ENCODE results near the gene DNAH5.

- no peak for TF ChIP-seq POLR2A (IDR thresholded peaks at IDR 0.05; ENCODE audit: low read length)
- no peak for TF ChIP-seq GATA1 (IDR thresholded peaks at IDR 0.05; ENCODE audit: low read depth, low read length)
Observed at GRCh38 chr5:13676531-13676930, 268.0 kb downstream of the DNAH5 start.

Measured in erythroblast (primary cell).